HCT116 (cell line): Measurements from ENCODE around the gene CYP3A7. TPM values are rescaled to one million over a fixed set of nuclear protein-coding genes. Genes with fewer than 3 reads are reported as not detected.

Experiments used
- ATAC-seq: fragments of 200-7000 bp; cut with Tn5 transposase; 2 replicates; pipeline ENCODE4 v1.9.1; 2020; ENCODE audit warnings: mild to moderate bottlenecking, moderate library complexity
- BruUV-seq: library from RNA; stranded (reverse); fragments of 400-500 nt; replicated peaks from 2 replicates; lab custom pipeline; 2021; lab: Mats Ljungman, UMichigan
- CTCF ChIA-PET: fragments of 300-600 bp; sonication (Branson Sonifier 250); formaldehyde crosslinking; loops from one replicate; lab custom pipeline; 2021; ENCODE audit warnings: antibody characterized with exemption; lab: Charles Lee
- POLR2A ChIA-PET: fragments of 300-600, 350-600 bp; sonication (Branson Sonifier 250); formaldehyde crosslinking; loops from one replicate; lab custom pipeline; 2021; ENCODE audit warnings: antibody characterized with exemption; lab: Charles Lee
- RAD21 ChIA-PET, 2 experiments: fragments of 300-600 bp; sonication (Branson Sonifier 250); formaldehyde crosslinking; loops; one replicate each; lab custom pipeline; 2023; ENCODE audit warnings: low total read pairs in 2 of 2; ENCODE audit not compliant: uncharacterized antibody in 2 of 2, unreplicated experiment in 2 of 2, low non-redundant PET in 1 of 2; lab: Charles Lee
- DNase-seq: peaks from one replicate; pipeline ENCODE4 v3.0.0-alpha.2; 2010; ENCODE audit warnings: low read depth, low spot score
- H2AFZ ChIP-seq: fragments of 200-600 bp; shearing (Covaris generic), sonication (generic); 2 replicates; pipeline ENCODE4 v1.6.1; 2017; ENCODE audit warnings: low read depth, mixed run types, mixed read lengths, antibody characterized with exemption, low read length; ENCODE audit not compliant: poor library complexity, severe bottlenecking
- H3K27ac ChIP-seq: 2 replicates; pipeline ENCODE4 v1.5.1; 2012; ENCODE audit warnings: low read depth, low read length
- H3K27me3 ChIP-seq: fragments of 200-600 bp; sonication (generic); 2 replicates; pipeline ENCODE4 v1.6.1; 2016; ENCODE audit warnings: mixed run types, low read length, mixed read lengths; ENCODE audit not compliant: insufficient read depth
- H3K36me3 ChIP-seq, 2 experiments: fragments of 200-500 bp in 1 of 2; fragments of 200-600 bp in 1 of 2; sonication (Bioruptor generic) in 1 of 2; sonication (generic) in 1 of 2; 2 replicates each; pipeline versions ENCODE4 v1.5.1 to v1.6.1; 2014 to 2016; ENCODE audit warnings: low read length in 2 of 2, inconsistent platforms in 1 of 2, mixed read lengths in 1 of 2, mixed run types in 1 of 2; ENCODE audit not compliant: insufficient read depth in 2 of 2, control insufficient read depth in 1 of 2
- H3K4me1 ChIP-seq, 2 experiments: fragments of 200-600 bp in 1 of 2; sonication (generic) in 1 of 2; 2 replicates each; pipeline versions ENCODE4 v1.5.1 to v1.6.1; 2012 to 2017; ENCODE audit warnings: low read length in 2 of 2, inconsistent platforms in 1 of 2, mild to moderate bottlenecking in 1 of 2, mixed read lengths in 1 of 2, mixed run types in 1 of 2, moderate library complexity in 1 of 2; ENCODE audit not compliant: insufficient read depth in 2 of 2, control insufficient read depth in 1 of 2
- H3K4me2 ChIP-seq: fragments of 200-600 bp; sonication (generic); 2 replicates; pipeline ENCODE4 v1.6.1; 2017; ENCODE audit warnings: mixed run types, low read length, mixed read lengths
- H3K4me3 ChIP-seq, 2 experiments: fragments of 200-600 bp in 1 of 2; sonication (generic) in 1 of 2; replicated peaks in 1 of 2; 2 replicates each; pipeline ENCODE4 v1.5.1; 2011 to 2016; ENCODE audit warnings: low read length in 2 of 2, control low read depth in 1 of 2, low read depth in 1 of 2, mild to moderate bottlenecking in 1 of 2, mixed read lengths in 1 of 2, mixed run types in 1 of 2
- H3K79me2 ChIP-seq: fragments of 200-600 bp; sonication (generic); 2 replicates; pipeline ENCODE4 v1.6.1; 2017; ENCODE audit warnings: mild to moderate bottlenecking, mixed run types, low read length, moderate library complexity, mixed read lengths; ENCODE audit not compliant: insufficient read depth
- H3K9ac ChIP-seq: fragments of 200-600 bp; sonication (generic); 2 replicates; pipeline ENCODE4 v1.6.1; 2016; ENCODE audit warnings: low read length, mixed read lengths
- H3K9me2 ChIP-seq: fragments of 200-600 bp; sonication (generic), shearing (Covaris generic); 2 replicates; pipeline ENCODE4 v1.6.1; 2017; ENCODE audit warnings: mixed run types, mild to moderate bottlenecking, moderate library complexity; ENCODE audit not compliant: insufficient read depth
- H3K9me3 ChIP-seq, 2 experiments: fragments of 200-500 bp in 1 of 2; fragments of 200-600 bp in 1 of 2; sonication (Bioruptor generic) in 1 of 2; sonication (generic) in 1 of 2; 2 replicates each; pipeline ENCODE4 v1.6.1; 2014 to 2017; ENCODE audit warnings: low read length in 2 of 2, mixed read lengths in 2 of 2, inconsistent platforms in 1 of 2, low read depth in 1 of 2, mild to moderate bottlenecking in 1 of 2, mixed run types in 1 of 2, moderate library complexity in 1 of 2; ENCODE audit not compliant: control insufficient read depth in 1 of 2, insufficient read depth in 1 of 2
- H4K20me1 ChIP-seq: fragments of 200-600 bp; sonication (generic), shearing (Covaris generic); 2 replicates; pipeline ENCODE4 v1.6.1; 2017; ENCODE audit warnings: mixed run types, mild to moderate bottlenecking, moderate library complexity; ENCODE audit not compliant: insufficient read depth
- CBX3 ChIP-seq: IDR thresholded peaks from 2 replicates; pipeline ENCODE4 v1.6.1; 2012; ENCODE audit warnings: low read depth
- CEBPB ChIP-seq: IDR thresholded peaks from 2 replicates; pipeline ENCODE4 v1.6.1; 2012; ENCODE audit warnings: low read depth
- CTCF ChIP-seq, 3 experiments: fragments of 200-600 bp in 1 of 3; sonication (generic) in 1 of 3; IDR thresholded peaks in 2 of 3; conservative IDR thresholded peaks in 1 of 3; 2 replicates each; pipeline ENCODE4 v1.5.1; 2012 to 2017; ENCODE audit warnings: low read depth in 2 of 3, low read length in 2 of 3, antibody characterized with exemption in 1 of 3, borderline replicate concordance in 1 of 3, control low read depth in 1 of 3, mild to moderate bottlenecking in 1 of 3, mixed read lengths in 1 of 3, mixed run types in 1 of 3, moderate library complexity in 1 of 3; ENCODE audit not compliant: insufficient read depth in 1 of 3
- EGR1 ChIP-seq: IDR thresholded peaks from 2 replicates; pipeline ENCODE4 v1.6.1; 2012; ENCODE audit warnings: low read depth
- EZH2 ChIP-seq: fragments of 200-600 bp; sonication (generic); IDR thresholded peaks from 2 replicates; pipeline ENCODE4 v1.6.1; 2017; ENCODE audit warnings: antibody characterized with exemption, mixed run types
- EZH2phosphoT487 ChIP-seq: fragments of 200-600 bp; IDR thresholded peaks from 2 replicates; pipeline ENCODE4 v1.6.1; 2018; ENCODE audit warnings: antibody characterized with exemption, borderline replicate concordance
- FOSL1 ChIP-seq: IDR thresholded peaks from 2 replicates; pipeline ENCODE4 v1.6.1; 2012; ENCODE audit warnings: low read depth
- JUND ChIP-seq: IDR thresholded peaks from 2 replicates; pipeline ENCODE4 v1.6.1; 2012
- POLR2AphosphoS5 ChIP-seq: IDR thresholded peaks from 2 replicates; pipeline ENCODE4 v1.6.1; 2011; ENCODE audit warnings: mild to moderate bottlenecking, low read depth, low read length, moderate library complexity
- RAD21 ChIP-seq: IDR thresholded peaks from 2 replicates; pipeline ENCODE4 v1.6.1; 2012; ENCODE audit warnings: low read depth, mild to moderate bottlenecking
- REST ChIP-seq: IDR thresholded peaks from 2 replicates; pipeline ENCODE4 v1.6.1; 2012; ENCODE audit warnings: low read depth
- SIN3A ChIP-seq: IDR thresholded peaks from 2 replicates; pipeline ENCODE4 v1.6.1; 2012; ENCODE audit warnings: low read depth
- SP1 ChIP-seq: IDR thresholded peaks from 2 replicates; pipeline ENCODE4 v1.6.1; 2012; ENCODE audit warnings: low read depth
- SRF ChIP-seq: IDR thresholded peaks from 2 replicates; pipeline ENCODE4 v1.6.1; 2012; ENCODE audit warnings: low read depth
- TCF7L2 ChIP-seq: IDR thresholded peaks from 2 replicates; pipeline ENCODE4 v1.7.0; 2011; ENCODE audit warnings: borderline replicate concordance, inconsistent platforms; ENCODE audit not compliant: insufficient read depth, insufficient read length; ENCODE audit errors: extremely low read depth
- YY1 ChIP-seq: IDR thresholded peaks from 2 replicates; pipeline ENCODE4 v1.6.1; 2011; ENCODE audit warnings: low read length, low read depth, moderate library complexity, mild to moderate bottlenecking; ENCODE audit not compliant: insufficient replicate concordance; ENCODE audit errors: extremely low read depth
- ZFX ChIP-seq: fragments of 450-650 bp; IDR thresholded peaks from 2 replicates; pipeline ENCODE4 v1.6.1; 2017
- ZNF274 ChIP-seq: fragments of 200-500 bp; sonication (Bioruptor generic); IDR thresholded peaks from 2 replicates; pipeline ENCODE4 v1.6.1; 2014; ENCODE audit warnings: mild to moderate bottlenecking, low read depth, low read length, inconsistent platforms
- intact Hi-C: fragments of 100-400 bp; cut with micrococcal nuclease; formaldehyde crosslinking; loops from 2 replicates; pipeline ENCODE4 v1.10.0; 2022
- total RNA-seq: library from RNA; stranded (reverse); gene quantifications from one replicate; pipeline ENCODE4 v1.2.1, GENCODE V29; 2021; ENCODE audit not compliant: unreplicated experiment
- TF ChIP-seq, protein P1 (sequence below): IDR thresholded peaks from 2 replicates; pipeline ENCODE4 v1.6.1; 2012

Gene CYP3A7
- total RNA-seq, 1 experiment from 2014 or later: not detected

DNA sequence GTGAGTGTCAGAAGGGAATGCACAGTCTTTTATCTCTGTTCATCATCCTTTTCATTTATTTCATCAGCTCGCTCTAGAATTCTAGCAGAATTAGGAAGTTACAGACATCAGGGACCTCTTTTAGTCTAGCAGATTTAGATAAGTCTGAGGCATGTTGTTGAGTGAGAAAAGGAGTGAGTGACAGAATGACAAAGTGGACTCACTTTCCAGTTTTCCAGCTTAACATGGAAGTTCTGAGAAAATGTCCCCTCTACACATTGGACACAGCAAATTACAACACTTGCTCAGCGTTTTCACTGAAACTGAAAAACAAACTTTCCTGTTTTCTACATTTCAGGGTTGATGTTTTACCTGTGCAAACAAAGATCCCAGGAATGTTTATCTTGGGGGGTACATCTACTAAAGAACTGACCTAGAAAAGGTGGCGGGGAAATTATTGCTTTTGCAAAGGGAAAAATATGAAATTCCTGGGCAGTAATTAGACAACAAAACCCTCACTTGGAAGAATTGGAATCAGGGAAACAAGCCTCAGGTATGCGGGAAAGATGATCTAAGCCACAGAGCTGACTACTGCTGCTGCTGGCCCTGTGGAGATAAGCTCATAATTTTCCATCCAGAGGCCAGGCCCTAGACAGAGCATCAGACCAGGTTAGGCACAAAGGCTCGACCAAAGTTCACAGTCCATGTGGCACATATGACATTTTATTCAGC lies 40.6 kb downstream of the CYP3A7 start:
- Histone ChIP-seq H3K27me3 (no peaks in the 10 kb centered on the region), H3K79me2 (no peaks in the 10 kb centered on the region), H2AFZ (no peak overlapping the region), H3K4me1 (peaks cover 5 to 9% of the 10 kb centered on the region in 2 experiments), H3K36me3 (no peaks in the 10 kb centered on the region), H3K4me2 (no peak overlapping the region), H3K9me3 (no peaks in the 10 kb centered on the region), H3K9me2 (no peaks in the 10 kb centered on the region), H3K4me3 (no peak overlapping the region), H4K20me1 (no peaks in the 10 kb centered on the region), H3K9ac (no peak overlapping the region), H3K27ac (no peak overlapping the region)
- ChIA-PET POLR2A (no interaction called here), RAD21 (no interaction called here), CTCF (no interaction called here)
- TF ChIP-seq CBX3 (no peak), EZH2phosphoT487 (no peak), EZH2 (no peak), POLR2AphosphoS5 (no peak), TCF7L2 (no peak), ZNF274 (no peak), JUND (no peak), FOSL1 (no peak), RAD21 (no peak), SIN3A (no peak), YY1 (no peak), REST (no peak), ZFX (no peak), CEBPB (no peak), SRF (no peak), CTCF (IDR thresholded peaks at IDR 0.05 in 2 of 3, conservative IDR thresholded peaks at IDR 0.05 in 1 of 3; ENCODE audit: borderline replicate concordance in 1 of 3, insufficient read depth in 1 of 3, low read depth in 2 of 3, low read length in 2 of 3) (no peak), SP1 (no peak), EGR1 (no peak)
- TF ChIP-seq, protein P1, sequence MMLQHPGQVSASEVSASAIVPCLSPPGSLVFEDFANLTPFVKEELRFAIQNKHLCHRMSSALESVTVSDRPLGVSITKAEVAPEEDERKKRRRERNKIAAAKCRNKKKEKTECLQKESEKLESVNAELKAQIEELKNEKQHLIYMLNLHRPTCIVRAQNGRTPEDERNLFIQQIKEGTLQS: no peak
- no TSS peak for BruUV-seq
- DNase-seq (no peak), ATAC-seq (no peak)
- intact Hi-C loops: no loop called here
